GM13976 (cell line): ENCODE measurements around the gene CWC27.

Source experiments
- DNase-seq: peaks from one replicate; pipeline ENCODE4 v3.0.0; 2012; ENCODE audit warnings: low spot score
- CTCF ChIP-seq: IDR thresholded peaks from 2 replicates; pipeline ENCODE4 v1.5.1; 2012; ENCODE audit warnings: borderline replicate concordance, mild to moderate bottlenecking; ENCODE audit not compliant: insufficient read depth; ENCODE audit errors: extremely low read depth, missing control alignments, control extremely low read depth
- in situ Hi-C: fragments of 300-500 bp; cut with MboI; formaldehyde crosslinking; loops from one replicate; pipeline ENCODE4 v1.12.0; 2022; ENCODE audit warnings: low sequenced_read_pairs, mixed read lengths, inconsistent platforms; ENCODE audit not compliant: unreplicated experiment

Gene CWC27

GRCh38 chr5:64949331-64949730, 180.6 kb downstream of the CWC27 start:
- no peak for TF ChIP-seq CTCF
- in situ Hi-C loops: loop anchor here (25.0 kb wide), 1 partner anchor 312 kb away; no protein-coding TSS in a partner anchor
- DNase-seq: no peak

- DNase-seq: no peak
- no peak for TF ChIP-seq CTCF
- in situ Hi-C loops: loop anchor here (10.0 kb wide), 1 partner anchor 532 kb away; the partner anchor contains the start of gene ADAMTS6
Measured at GRCh38 chr5:64952951-64953673, 184.4 kb downstream of the CWC27 start.

- no peak for TF ChIP-seq CTCF
- DNase-seq: no peak
- in situ Hi-C loops: loop anchor here (10.0 kb wide), 1 partner anchor 530 kb away; the partner anchor contains the start of gene ADAMTS6
Measured at GRCh38 chr5:64954518-64954917, 185.8 kb downstream of the CWC27 start.

GRCh38 chr5:64958757-64959391, 190.1 kb downstream of the CWC27 start:
- in situ Hi-C loops: loop anchor here (10.0 kb wide), 1 partner anchor 526 kb away; the partner anchor contains the start of gene ADAMTS6
- DNase-seq: no peak
- no peak for TF ChIP-seq CTCF

GRCh38 chr5:64963278-64963677, 194.5 kb downstream of the CWC27 start:
- no peak for TF ChIP-seq CTCF
- in situ Hi-C loops: no loop called here
- DNase-seq: no peak

- DNase-seq: no peak
- in situ Hi-C loops: no loop called here
- TF ChIP-seq CTCF: no peak
Measured at GRCh38 chr5:64968591-64969110, 199.9 kb downstream of the CWC27 start.
